PC-3 (cell line): ENCODE measurements around the gene TTC7B. TPM values are rescaled to one million over a fixed set of nuclear protein-coding genes. Genes with fewer than 3 reads are reported as not detected.

Source experiments
- ATAC-seq: fragments of 200-7000 bp; cut with Tn5 transposase; 2 replicates; pipeline ENCODE4 v1.9.1; 2020; ENCODE audit warnings: mild to moderate bottlenecking, moderate library complexity
- BruUV-seq: library from RNA; stranded (reverse); fragments of 400-500 nt; replicated peaks from 2 replicates; lab custom pipeline; 2021; lab: Mats Ljungman, UMichigan
- CTCF ChIA-PET: fragments of 300-600 bp; sonication (Branson Sonifier 250); formaldehyde crosslinking; loops from one replicate; lab custom pipeline; 2022; ENCODE audit warnings: antibody characterized with exemption; lab: Charles Lee
- POLR2A ChIA-PET: fragments of 300-600 bp; sonication (Branson Sonifier 250); formaldehyde crosslinking; loops from one replicate; lab custom pipeline; 2022; ENCODE audit warnings: antibody characterized with exemption; ENCODE audit not compliant: unreplicated experiment; lab: Charles Lee
- DNase-seq: peaks from one replicate; pipeline ENCODE4 v3.0.0-alpha.2; 2015
- H2AFZ ChIP-seq: fragments of 300-600 bp; sonication (generic); 2 replicates; pipeline ENCODE4 v1.6.0; 2016; ENCODE audit warnings: antibody characterized with exemption, low read length
- H3F3A ChIP-seq: fragments of 300-600 bp; sonication (generic); one replicate; pipeline ENCODE4 v1.6.0; 2017; ENCODE audit warnings: antibody characterized with exemption, low read length, control low read depth, mild to moderate bottlenecking; ENCODE audit not compliant: unreplicated experiment
- H3K27ac ChIP-seq: fragments of 300-600 bp; sonication (generic); 2 replicates; pipeline ENCODE4 v1.5.1; 2016; ENCODE audit warnings: mild to moderate bottlenecking, low read length
- H3K27me3 ChIP-seq: fragments of 300-600 bp; sonication (generic); 2 replicates; pipeline ENCODE4 v1.6.1; 2016; ENCODE audit warnings: low read length, mixed read lengths
- H3K36me3 ChIP-seq: fragments of 300-600 bp; sonication (generic); 2 replicates; pipeline ENCODE4 v1.6.1; 2016; ENCODE audit warnings: low read depth, mixed run types, low read length, mixed read lengths
- H3K4me1 ChIP-seq: fragments of 300-600 bp; sonication (generic); 2 replicates; pipeline ENCODE4 v1.5.1; 2016; ENCODE audit warnings: low read length; ENCODE audit not compliant: insufficient read depth
- H3K4me2 ChIP-seq: fragments of 300-600 bp; sonication (generic); 2 replicates; pipeline ENCODE4 v1.6.0; 2016; ENCODE audit warnings: low read length
- H3K4me3 ChIP-seq: fragments of 300-600 bp; sonication (generic); 2 replicates; pipeline ENCODE4 v1.5.1; 2016; ENCODE audit warnings: mild to moderate bottlenecking, low read length, mixed read lengths
- H3K79me2 ChIP-seq: fragments of 300-600 bp; sonication (generic); 2 replicates; pipeline ENCODE4 v1.6.1; 2017; ENCODE audit warnings: low read length, mixed read lengths
- H3K9ac ChIP-seq: fragments of 300-600 bp; sonication (generic); 2 replicates; pipeline ENCODE4 v1.6.0; 2016; ENCODE audit warnings: mild to moderate bottlenecking, low read length
- H3K9me2 ChIP-seq: fragments of 300-600 bp; sonication (generic); replicated peaks from 2 replicates; pipeline ENCODE4 v1.6.1; 2016; ENCODE audit warnings: mixed run types, low read length, mixed read lengths
- H3K9me3 ChIP-seq: fragments of 300-600 bp; sonication (generic); 2 replicates; pipeline ENCODE4 v1.6.1; 2016; ENCODE audit warnings: low read length, mixed read lengths
- H4K20me1 ChIP-seq: fragments of 300-600 bp; sonication (generic); 2 replicates; pipeline ENCODE4 v1.6.1; 2016; ENCODE audit warnings: low read length, mixed read lengths
- CTCF ChIP-seq: fragments of 300-600 bp; sonication (generic); conservative IDR thresholded peaks from 2 replicates; pipeline ENCODE4 v1.5.1; 2017; ENCODE audit warnings: antibody characterized with exemption, low read depth, mild to moderate bottlenecking, low read length
- EZH2 ChIP-seq: fragments of 300-600 bp; sonication (generic); IDR thresholded peaks from one replicate; pipeline ENCODE4 v1.6.1; 2017; ENCODE audit warnings: antibody characterized with exemption, mild to moderate bottlenecking, low read length; ENCODE audit not compliant: unreplicated experiment
- EZH2phosphoT487 ChIP-seq: fragments of 300-600 bp; sonication (generic); IDR thresholded peaks from 2 replicates; pipeline ENCODE4 v1.6.1; 2018; ENCODE audit warnings: mild to moderate bottlenecking, antibody characterized with exemption, low read length, borderline replicate concordance
- intact Hi-C: fragments of 100-400 bp; cut with micrococcal nuclease; formaldehyde crosslinking; loops from 2 replicates; pipeline ENCODE4 v1.9.0; 2023
- total RNA-seq: library from RNA; depleted of rRNA; stranded (reverse); fragments of >200 nt; gene quantifications from 2 replicates; pipeline ENCODE4 v1.2.3, GENCODE V29; 2014

The TTC7B gene
- total RNA-seq, 1 experiment from 2014 or later: 45.6 TPM

GRCh38 chr14:90604356-90604755 is 211.9 kb downstream of the TTC7B start:
- ATAC-seq (no peak), DNase-seq (no peak)
- no peak overlapping the region for H3K9ac ChIP-seq
- no TSS peak for BruUV-seq
- no peaks in the 10 kb centered on the region for H3K9me2 ChIP-seq
- TF ChIP-seq CTCF: no peak
- no peak for TF ChIP-seq EZH2
- no peak for TF ChIP-seq EZH2phosphoT487
- no peaks in the 10 kb centered on the region for H4K20me1 ChIP-seq
- H3K4me1 ChIP-seq: no peaks in the 10 kb centered on the region
- CTCF ChIA-PET: no interaction called here
- H3K27me3 ChIP-seq: no peaks in the 10 kb centered on the region
- H3K27ac ChIP-seq: no peak overlapping the region
- intact Hi-C loops: loop anchor here (5.0 kb wide), 1 partner anchor 93 kb away; no protein-coding TSS in a partner anchor
- POLR2A ChIA-PET: no interaction called here
- H2AFZ ChIP-seq: no peak overlapping the region
- no peaks in the 10 kb centered on the region for H3F3A ChIP-seq
- H3K79me2 ChIP-seq: no peaks in the 10 kb centered on the region
- H3K4me3 ChIP-seq: no peak overlapping the region
- no peaks in the 10 kb centered on the region for H3K36me3 ChIP-seq
- H3K9me3 ChIP-seq: no peaks in the 10 kb centered on the region
- no peak overlapping the region for H3K4me2 ChIP-seq

- no peak for ATAC-seq
- POLR2A ChIA-PET: no interaction called here
Observed at GRCh38 chr14:90603841-90604240, 212.4 kb downstream of the TTC7B start.

More at GRCh38 chr14:90603841-90604240, 212.4 kb downstream of the TTC7B start:
- CTCF ChIA-PET: no interaction called here
- Histone ChIP-seq H3K9me3 (no peaks in the 10 kb centered on the region), H3K36me3 (no peaks in the 10 kb centered on the region), H3K9me2 (no peaks in the 10 kb centered on the region), H3K27me3 (no peaks in the 10 kb centered on the region), H3F3A (no peaks in the 10 kb centered on the region), H3K27ac (no peak overlapping the region), H2AFZ (no peak overlapping the region), H3K4me2 (no peak overlapping the region), H3K9ac (no peak overlapping the region), H3K79me2 (no peaks in the 10 kb centered on the region), H3K4me1 (no peaks in the 10 kb centered on the region), H3K4me3 (no peak overlapping the region), H4K20me1 (no peaks in the 10 kb centered on the region)
- intact Hi-C loops: loop anchor here (5.0 kb wide), 1 partner anchor 93 kb away; no protein-coding TSS in a partner anchor
- no TSS peak for BruUV-seq
- no peak for DNase-seq
- TF ChIP-seq EZH2phosphoT487 (no peak), EZH2 (no peak), CTCF (no peak)
